Activated CD8-positive, alpha-beta T cell treated with anti-CD3 and anti-CD28 coated beads for 36 hours (primary cell): ENCODE measurements around the gene MYBBP1A. TPM values are rescaled to one million over a fixed set of nuclear protein-coding genes. Genes with fewer than 3 reads are reported as not detected.

ENCODE experiments used
- ATAC-seq: fragments of 200-7000 bp; cut with Tn5 transposase; one replicate; pipeline ENCODE4 v1.10.0; 2021; ENCODE audit warnings: mild to moderate bottlenecking, moderate library complexity
- CTCF ChIA-PET: fragments of 350-600 bp; sonication (Branson Sonifier 250); formaldehyde crosslinking; loops from one replicate; lab custom pipeline; 2021; ENCODE audit warnings: antibody characterized with exemption; lab: Charles Lee
- POLR2A ChIA-PET: fragments of 350-600 bp; sonication (Branson Sonifier 250); formaldehyde crosslinking; loops from one replicate; lab custom pipeline; 2021; ENCODE audit warnings: antibody characterized with exemption; lab: Charles Lee
- DNase-seq: peaks from one replicate; pipeline ENCODE4 v3.0.0-alpha.2; 2020
- H3K27ac Mint-ChIP-seq: one replicate; pipeline ENCODE4 v1.8.0; 2021; ENCODE audit warnings: mild to moderate bottlenecking, mixed read lengths
- H3K27me3 Mint-ChIP-seq: one replicate; pipeline ENCODE4 v1.8.0; 2021; ENCODE audit warnings: mixed read lengths
- H3K36me3 Mint-ChIP-seq: one replicate; pipeline ENCODE4 v1.8.0; 2021; ENCODE audit warnings: low read depth, mixed read lengths
- H3K4me1 Mint-ChIP-seq: one replicate; pipeline ENCODE4 v1.8.0; 2021; ENCODE audit warnings: low read depth, mixed read lengths
- H3K4me3 Mint-ChIP-seq: one replicate; pipeline ENCODE4 v1.8.0; 2021; ENCODE audit warnings: mild to moderate bottlenecking, moderate library complexity, mixed read lengths
- H3K9me3 Mint-ChIP-seq: one replicate; pipeline ENCODE4 v1.8.0; 2021; ENCODE audit warnings: mixed read lengths
- intact Hi-C: fragments of 100-400 bp; cut with micrococcal nuclease; formaldehyde crosslinking; loops from one replicate; pipeline ENCODE4 v1.10.0; 2022
- total RNA-seq, 2 experiments: library from RNA; stranded (reverse); gene quantifications; one replicate each; pipeline ENCODE4 v1.2.3, GENCODE V29; 2021
- TF ChIP-seq, protein P1 (sequence below): fragments of 200-600 bp; IDR thresholded peaks from one replicate; pipeline ENCODE4 v1.8.0; 2022; ENCODE audit warnings: antibody characterized with exemption, mild to moderate bottlenecking

Gene MYBBP1A
- total RNA-seq, 2 experiments from 2014 or later = 104 to 107 TPM

DNA sequence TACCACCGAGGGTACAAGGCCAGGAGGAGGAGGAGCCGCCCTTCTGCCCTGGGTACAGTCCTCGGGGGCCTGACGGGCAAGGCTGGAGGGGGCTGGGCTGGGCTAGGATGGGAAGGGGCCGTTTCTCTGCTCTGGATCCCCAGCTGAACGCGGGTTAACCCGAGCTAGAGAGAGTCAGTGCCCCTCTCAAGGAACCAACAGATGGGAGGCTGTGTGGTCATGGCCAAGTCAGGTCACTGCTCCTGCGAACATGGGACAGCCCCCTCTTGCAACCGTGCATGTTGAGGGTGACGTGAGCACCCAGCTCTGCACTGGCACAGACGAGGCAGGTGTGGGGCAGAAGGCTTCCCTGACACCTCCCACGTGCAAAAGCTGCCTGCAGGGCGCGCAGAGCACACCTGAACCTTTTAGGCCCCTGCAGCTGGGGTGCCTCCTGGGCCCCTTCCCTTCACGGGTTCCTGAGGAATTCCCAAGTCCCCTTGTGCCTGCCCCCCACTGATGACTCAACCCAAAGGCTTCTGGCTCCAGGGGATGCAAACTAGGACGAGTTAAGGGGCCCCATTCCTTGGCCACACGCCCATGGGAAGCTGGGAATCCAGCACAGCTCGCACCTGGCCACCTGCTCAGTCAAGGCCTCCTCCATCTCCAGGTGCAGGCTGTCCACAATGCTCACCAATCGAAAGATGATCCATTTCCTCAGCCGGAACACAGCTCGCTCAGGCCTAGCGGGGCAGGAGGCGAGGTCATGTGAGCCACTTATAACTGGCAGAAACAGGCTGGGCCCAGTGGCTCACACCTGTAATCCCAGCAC lies 6.3 kb downstream of the MYBBP1A start:
- ATAC-seq = no peak
- no peaks in the 10 kb centered on the region for H3K9me3 Mint-ChIP-seq
- intact Hi-C loops = no loop called here
- ChIA-PET POLR2A (interaction anchor here (1.2 to 4.8 kb wide), 3 partner anchors 10 to 112 kb away, joined by 3 to 45 read pairs (median 7); no protein-coding TSS in a partner anchor), CTCF (no interaction called here)
- H3K36me3 Mint-ChIP-seq = peaks cover 39% of the 10 kb centered on the region
- peaks cover 8% of the 10 kb centered on the region for H3K4me1 Mint-ChIP-seq
- H3K27ac Mint-ChIP-seq = no peak overlapping the region
- DNase-seq = no peak
- no peaks in the 10 kb centered on the region for H3K27me3 Mint-ChIP-seq
- TF ChIP-seq, protein P1, sequence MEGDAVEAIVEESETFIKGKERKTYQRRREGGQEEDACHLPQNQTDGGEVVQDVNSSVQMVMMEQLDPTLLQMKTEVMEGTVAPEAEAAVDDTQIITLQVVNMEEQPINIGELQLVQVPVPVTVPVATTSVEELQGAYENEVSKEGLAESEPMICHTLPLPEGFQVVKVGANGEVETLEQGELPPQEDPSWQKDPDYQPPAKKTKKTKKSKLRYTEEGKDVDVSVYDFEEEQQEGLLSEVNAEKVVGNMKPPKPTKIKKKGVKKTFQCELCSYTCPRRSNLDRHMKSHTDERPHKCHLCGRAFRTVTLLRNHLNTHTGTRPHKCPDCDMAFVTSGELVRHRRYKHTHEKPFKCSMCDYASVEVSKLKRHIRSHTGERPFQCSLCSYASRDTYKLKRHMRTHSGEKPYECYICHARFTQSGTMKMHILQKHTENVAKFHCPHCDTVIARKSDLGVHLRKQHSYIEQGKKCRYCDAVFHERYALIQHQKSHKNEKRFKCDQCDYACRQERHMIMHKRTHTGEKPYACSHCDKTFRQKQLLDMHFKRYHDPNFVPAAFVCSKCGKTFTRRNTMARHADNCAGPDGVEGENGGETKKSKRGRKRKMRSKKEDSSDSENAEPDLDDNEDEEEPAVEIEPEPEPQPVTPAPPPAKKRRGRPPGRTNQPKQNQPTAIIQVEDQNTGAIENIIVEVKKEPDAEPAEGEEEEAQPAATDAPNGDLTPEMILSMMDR = no peak
- no peak overlapping the region for H3K4me3 Mint-ChIP-seq

DNA sequence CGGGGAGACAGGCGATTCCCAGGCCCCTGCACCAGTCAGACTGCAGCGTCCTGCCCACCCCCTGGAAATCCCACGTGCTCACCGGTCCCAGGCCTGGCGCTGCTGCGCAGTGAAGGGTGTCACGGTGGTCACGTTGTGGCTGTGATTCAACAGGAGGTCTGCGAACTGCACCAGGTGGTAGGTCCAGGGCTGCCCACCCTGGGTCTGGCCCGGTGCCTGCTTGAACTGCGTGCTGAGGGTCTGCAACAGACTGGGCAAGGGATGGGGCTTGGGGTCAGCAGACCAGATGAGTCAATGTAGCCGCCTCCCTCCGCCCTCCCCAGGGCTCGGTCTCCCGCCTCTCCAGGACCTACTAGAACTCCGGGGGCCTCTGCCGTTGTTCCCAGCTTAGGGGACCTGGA lies 7.1 kb downstream of the MYBBP1A start:
- ChIA-PET POLR2A (interaction anchor here (1.0 to 1.6 kb wide), 3 partner anchors 13 to 111 kb away, joined by 3 to 4 read pairs (median 4); no protein-coding TSS in a partner anchor), CTCF (interaction anchor here (1.5 kb wide), 1 partner anchor 19 kb away, joined by 4 read pairs; no protein-coding TSS in a partner anchor)
- TF ChIP-seq, protein P1 = no peak
- ATAC-seq (no peak), DNase-seq (no peak)
- Mint-ChIP-seq H3K27ac (no peak overlapping the region), H3K4me3 (no peak overlapping the region), H3K9me3 (no peaks in the 10 kb centered on the region), H3K4me1 (peaks cover 3% of the 10 kb centered on the region), H3K36me3 (peaks cover 36% of the 10 kb centered on the region), H3K27me3 (no peaks in the 10 kb centered on the region)
- intact Hi-C loops = no loop called here

DNA sequence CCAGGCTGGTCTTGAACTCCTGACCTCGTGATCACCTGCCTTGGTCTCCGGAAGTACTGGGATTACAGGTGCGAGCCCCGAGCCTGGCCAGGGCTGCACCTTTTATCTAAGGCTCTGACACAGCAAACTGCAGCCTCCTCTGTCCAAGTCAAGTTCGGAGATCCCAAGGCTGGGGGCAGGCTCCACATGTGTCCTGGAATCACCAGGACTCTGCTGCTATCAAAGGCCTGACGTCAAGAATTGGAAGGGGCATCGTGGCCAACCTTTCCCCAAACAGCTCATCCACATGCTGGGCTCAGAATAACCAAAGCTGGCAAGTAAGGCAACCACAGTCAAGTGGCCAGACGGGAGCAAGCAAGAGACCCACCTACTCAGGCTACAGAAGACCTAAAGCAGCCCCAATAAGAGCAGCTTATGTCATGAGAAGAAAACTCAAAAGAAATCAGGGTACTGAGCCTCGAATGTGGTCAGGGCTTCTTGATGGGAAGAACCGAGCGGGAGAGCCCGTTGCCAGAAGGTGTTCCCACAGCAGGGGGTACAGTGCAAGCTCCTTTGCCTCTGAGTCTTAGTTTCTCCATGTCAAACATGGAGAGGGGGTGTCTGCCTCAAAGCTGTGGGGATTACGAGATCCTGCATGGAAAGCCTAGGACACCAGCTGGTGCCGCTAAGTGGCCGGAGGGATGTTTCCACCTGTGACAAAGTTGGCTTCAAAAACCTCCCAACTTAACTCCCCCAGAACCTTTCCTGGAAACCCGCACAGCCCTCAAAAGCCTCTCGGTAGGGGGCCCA lies 7.9 kb downstream of the MYBBP1A start:
- ChIA-PET POLR2A (interaction anchor here (1.0 to 2.9 kb wide), 3 partner anchors 7 to 13 kb away, joined by 4 to 13 read pairs (median 4); partner anchors contain the start of gene MYBBP1A), CTCF (interaction anchor here (1.5 kb wide), 1 partner anchor 20 kb away, joined by 4 read pairs; no protein-coding TSS in a partner anchor)
- no peaks in the 10 kb centered on the region for H3K27me3 Mint-ChIP-seq
- TF ChIP-seq, protein P1 = no peak
- DNase-seq (no peak), ATAC-seq (no peak)
- intact Hi-C loops = no loop called here
- H3K4me3 Mint-ChIP-seq = no peak overlapping the region
- no peaks in the 10 kb centered on the region for H3K9me3 Mint-ChIP-seq
- H3K36me3 Mint-ChIP-seq = peaks cover 33% of the 10 kb centered on the region
- peaks cover 3% of the 10 kb centered on the region for H3K4me1 Mint-ChIP-seq
- H3K27ac Mint-ChIP-seq = no peak overlapping the region

DNA sequence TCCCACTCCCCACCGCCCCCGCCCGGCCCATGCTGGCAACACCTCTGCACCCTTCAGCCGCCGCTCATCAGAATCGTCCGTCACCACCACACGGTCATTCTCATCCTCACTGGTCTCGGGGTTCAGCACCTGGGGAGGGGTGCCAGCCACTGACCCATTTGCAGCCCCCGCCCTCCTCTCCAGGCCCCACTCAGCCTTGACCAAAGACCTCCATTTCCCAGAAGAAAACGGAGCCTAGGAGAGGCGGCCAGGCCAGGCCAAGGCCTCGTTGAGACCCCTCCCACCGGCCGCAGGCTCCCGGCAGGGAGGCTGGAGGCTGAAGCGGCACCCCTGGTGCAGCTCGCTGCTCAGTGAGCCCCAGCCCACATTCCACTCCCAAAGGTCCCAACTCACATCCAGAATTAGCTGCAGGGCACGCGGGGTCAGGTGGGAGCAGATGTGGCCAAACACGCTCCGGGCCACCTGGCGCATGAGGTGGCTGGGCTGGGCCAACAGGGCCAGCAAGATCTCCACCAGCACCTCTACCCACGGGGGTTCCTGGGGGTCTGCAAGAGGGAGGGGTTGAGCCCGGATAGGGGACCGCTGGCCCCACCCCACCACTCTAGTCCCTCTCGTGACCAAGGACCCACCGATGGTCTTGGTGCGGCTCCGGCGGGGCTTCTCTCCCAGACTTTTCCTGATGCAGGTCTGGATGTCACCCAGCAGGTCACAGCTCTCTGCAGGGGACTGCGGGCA lies 9.8 kb downstream of the MYBBP1A start:
- Mint-ChIP-seq H3K4me3 (no peak overlapping the region), H3K9me3 (no peaks in the 10 kb centered on the region), H3K4me1 (no peaks in the 10 kb centered on the region), H3K27me3 (no peaks in the 10 kb centered on the region), H3K36me3 (peaks cover 22% of the 10 kb centered on the region), H3K27ac (no peak overlapping the region)
- ChIA-PET CTCF (no interaction called here), POLR2A (interaction anchor here (0.7 to 2.9 kb wide), 3 partner anchors 9 to 10 kb away, joined by 3 to 13 read pairs (median 9); partner anchors contain the start of gene MYBBP1A)
- ATAC-seq (no peak), DNase-seq (no peak)
- intact Hi-C loops = no loop called here
- TF ChIP-seq, protein P1 = no peak
